Eye (tissue), 1 donor: ENCODE data around the gene AADAC.
A peak's percentile ranks its signal among the peaks of the same experiment; 100 is the strongest.
"Not testable (repeated sequence)": the region's sequence is repeated elsewhere in the genome, so short reads cannot be mapped to it uniquely, and the experiment has no call there.

Source experiments
- DNase-seq: peaks from one replicate; pipeline ENCODE4 v3.0.0-alpha.2; 2015

The AADAC gene

DNA sequence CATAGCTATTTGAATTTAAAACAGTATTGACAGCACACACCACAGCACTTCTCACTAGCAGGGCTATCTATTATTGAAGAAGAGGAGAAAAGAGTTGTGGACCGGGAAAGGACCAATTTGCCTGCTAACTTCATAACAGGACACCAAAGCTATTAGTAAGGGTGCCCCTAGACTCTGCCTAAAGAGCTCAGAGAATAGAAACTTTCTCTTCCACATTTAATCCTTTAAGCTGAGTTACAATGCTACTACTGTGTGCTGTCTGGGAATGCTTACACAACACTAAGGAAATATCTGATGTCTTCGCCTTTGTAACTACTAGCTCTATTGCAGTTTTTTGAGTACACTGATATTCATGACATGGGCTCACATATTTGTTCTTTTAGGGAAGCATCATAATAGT lies 13.5 kb upstream of the AADAC start:
- peak; percentile 4 for DNase-seq

DNA sequence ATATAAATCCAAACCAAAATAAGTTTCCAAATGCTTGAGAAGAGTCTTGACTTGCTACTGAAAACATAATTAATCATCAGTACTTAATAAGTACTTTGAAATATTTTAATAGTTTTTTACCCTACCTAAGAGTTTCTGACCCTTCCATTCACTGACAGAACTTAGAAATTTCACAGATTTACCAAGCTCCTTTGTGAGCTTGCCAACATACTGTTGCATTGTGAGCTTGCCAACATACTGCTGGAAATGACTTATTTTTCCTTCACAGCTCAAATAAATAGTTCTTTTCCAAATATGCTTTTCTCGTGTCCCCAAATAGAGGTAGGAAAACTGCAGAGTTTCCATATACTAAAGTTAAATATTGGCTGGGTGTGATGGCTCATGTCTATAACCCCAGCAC lies 9.6 kb upstream of the AADAC start:
- no peak for DNase-seq

DNA sequence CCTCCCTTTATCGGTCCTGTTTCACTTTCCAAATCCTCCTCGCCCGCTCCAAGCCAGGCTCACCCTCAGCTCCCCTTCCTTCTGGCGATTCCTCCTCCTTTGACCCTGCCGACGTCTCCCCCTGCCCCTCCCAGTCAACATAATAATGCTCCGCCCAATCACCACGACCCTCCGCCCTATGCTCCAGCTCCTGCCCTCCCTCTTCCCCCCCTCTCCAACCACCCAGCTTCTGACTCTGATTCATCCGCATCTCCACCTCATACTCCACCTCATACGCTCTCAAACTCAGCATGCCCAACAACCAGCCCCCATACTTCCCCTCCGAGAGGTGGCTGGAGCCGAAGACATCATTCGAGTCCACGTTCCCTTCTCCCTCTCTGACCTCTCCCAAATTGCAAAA lies 7.1 kb upstream of the AADAC start:
- no peak for DNase-seq

DNA sequence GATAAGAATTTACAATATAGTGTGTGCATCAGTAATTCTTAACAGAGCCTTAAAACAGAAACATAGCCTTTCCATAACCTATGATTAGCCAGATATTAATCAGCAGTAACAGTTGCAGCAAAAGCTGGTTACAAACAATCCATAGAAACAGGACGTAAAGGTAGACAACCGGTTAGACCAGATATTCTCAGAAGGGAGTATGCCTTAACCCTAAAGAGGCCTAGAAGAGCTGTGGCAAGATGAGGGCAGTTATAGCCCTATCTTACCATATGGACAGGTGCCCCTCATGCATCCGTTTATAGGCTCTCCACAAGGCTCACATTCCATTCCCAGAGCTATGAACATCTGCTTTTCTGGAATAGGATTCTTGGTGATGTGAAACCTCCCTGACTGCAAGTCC lies 5.0 kb upstream of the AADAC start:
- DNase-seq, result not testable (repeated sequence)

DNA sequence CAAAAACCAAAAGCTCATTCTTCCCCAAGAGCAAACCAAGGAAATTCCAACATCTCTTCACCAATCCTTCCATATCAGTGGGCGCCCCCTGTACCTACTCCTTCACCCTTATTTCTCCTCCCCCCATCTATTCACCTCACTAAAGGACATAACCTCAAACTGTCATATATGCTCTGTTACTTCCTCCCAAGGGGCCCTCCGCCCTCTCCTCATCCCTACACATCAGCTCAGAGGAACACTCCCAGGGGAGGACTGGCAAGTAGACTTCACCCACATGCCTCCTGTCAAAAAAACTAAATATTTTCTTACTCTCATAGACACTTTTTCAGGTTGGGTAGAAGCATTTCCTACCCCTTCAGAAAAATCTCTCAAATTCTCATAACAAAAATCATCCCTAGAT lies 2.4 kb upstream of the AADAC start:
- DNase-seq, result no peak

DNA sequence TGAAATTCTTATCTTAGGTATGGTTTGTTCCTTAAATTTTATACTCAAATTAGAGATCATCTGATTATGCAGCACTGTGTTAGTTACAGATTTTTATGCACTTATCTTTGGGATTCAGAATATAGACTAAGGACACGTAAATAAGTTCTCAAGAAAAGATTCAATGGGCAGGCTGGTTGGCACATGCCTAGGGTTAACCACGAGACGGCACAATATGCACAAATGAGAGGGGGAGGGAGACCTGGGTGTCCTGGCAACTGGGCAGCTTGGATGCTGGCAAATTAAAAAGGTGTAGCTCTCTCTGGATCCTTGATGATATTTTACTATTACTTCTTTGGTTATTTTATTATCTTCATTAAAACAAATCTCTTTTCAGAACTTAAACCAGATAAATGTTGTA lies 672 bp downstream of the AADAC start:
- no peak for DNase-seq

DNA sequence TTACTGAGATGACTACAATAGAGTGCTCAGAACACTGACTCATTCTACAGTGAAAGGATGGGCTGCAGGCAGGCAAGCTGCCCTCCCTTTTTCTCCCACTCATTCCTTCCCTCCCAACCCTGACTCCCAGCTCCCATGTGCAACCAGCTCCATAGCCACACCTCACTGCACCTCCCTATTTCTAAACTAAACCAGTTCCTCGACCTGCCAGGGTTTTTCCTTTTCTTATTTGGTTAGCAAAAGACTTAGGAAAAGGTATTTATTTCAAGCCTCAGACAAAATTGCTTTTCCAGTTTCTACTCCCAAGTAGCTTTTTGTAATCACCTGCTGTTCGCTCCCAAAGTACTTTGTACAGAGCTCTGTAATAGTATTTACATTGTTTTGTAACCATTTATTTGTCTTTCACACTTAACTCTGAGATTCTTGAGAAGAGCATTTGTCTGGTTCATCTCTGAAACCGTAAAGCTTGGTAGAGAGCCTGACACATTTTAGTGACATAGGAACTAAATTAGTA lies 2.2 kb downstream of the AADAC start:
- no peak for DNase-seq

DNA sequence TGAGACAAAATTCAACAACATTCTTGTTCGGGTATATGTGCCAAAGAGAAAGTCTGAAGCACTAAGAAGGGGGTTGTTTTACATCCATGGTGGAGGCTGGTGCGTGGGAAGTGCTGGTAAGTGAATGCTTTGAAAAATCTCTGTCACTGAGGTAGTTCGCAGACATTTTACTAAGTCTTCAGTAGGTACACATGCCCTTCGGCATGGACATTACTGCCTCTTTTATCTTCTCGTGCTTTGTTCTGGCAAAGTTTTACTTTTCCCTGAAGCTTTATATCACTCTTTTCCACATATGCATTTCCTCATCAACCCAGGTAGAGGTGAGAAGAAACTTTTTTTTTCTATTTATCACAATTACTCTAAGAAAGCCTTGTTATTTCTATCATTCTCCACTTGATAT lies 3.6 kb downstream of the AADAC start:
- no peak for DNase-seq

DNA sequence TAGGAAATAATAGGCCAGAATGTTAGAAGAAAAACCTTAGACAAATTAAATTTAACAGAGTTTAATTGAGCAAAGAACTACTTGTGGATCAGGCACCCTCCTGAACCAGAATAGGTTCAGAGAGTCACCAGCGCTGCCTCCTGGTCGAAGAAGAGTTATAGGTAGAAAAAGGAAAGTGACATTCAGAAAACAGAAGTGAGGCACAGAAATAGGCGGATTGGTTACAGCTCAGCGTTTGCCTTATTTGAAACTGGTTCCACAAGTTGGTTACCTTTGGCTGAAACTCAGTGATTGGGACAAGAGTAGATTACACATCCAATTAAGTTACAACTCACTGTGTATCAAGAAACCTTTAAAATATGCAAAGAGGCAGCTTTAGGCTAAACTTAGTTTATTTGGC lies 4.4 kb downstream of the AADAC start:
- DNase-seq, result no peak

DNA sequence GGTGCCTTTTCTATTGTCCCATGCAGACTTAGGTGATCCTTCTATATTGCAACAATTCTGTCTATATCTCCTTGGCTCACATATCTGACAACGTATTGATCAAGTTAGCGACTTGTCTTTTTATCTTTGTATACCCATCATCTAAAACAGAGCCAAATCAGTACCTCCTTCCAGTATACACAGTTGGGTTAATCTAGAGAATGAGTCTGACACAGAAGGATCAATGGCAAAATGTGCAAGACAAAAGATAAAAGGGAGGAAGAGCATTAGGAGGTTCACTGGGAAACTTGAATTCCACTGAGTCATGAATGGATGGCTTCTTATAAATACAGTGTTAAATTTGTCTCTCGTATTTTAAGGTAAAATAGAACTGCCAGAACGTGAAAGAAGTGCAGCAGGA lies 6.0 kb downstream of the AADAC start:
- DNase-seq, result no peak

DNA sequence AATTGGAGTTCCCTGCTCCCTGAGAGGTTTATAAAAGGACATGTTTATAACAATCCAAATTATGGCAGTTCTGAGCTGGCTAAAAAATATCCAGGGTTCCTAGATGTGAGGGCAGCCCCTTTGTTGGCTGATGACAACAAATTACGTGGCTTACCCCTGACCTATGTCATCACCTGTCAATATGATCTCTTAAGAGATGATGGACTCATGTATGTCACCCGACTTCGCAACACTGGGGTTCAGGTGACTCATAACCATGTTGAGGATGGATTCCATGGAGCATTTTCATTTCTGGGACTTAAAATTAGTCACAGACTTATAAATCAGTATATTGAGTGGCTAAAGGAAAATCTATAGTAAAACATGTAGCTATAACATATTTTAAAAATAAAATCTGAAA lies 13.9 kb downstream of the AADAC start:
- DNase-seq, result no peak

DNA sequence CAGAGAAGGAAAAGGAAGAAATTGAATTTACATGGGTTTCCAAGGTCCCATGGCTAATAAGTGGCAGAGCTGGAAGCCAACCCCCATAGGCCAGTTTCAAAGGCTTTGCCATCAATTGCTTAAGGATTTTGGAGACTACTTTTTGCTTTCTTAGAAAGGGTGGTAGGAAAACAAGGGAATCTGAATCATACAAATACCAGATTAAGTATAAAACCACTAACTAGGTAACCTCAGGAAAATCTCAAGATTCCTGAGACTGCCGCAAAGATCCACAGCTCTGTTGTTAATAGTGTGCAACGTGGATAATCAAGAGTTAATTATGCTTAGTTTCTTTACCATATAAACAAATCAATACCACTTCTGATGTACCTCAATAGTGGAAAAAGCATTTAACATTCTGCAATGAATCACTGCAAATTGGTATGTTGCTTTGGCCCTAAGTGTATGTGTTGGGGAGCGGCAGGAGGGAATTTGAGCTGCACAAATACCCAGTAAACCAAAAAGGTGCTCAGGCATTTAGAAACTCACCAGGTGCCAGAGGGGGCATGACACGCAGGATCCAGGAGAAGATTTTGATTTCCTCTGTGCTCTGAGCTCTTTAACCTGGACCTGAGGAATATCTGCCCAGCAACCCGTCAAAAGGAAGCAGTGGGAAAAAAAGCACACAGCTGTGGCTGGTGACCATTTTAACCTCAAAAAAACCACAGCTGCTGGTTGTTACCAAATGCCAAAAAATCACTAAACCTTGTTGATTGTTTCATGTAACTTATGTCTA lies 22.0 kb downstream of the AADAC start:
- no peak for DNase-seq

DNA sequence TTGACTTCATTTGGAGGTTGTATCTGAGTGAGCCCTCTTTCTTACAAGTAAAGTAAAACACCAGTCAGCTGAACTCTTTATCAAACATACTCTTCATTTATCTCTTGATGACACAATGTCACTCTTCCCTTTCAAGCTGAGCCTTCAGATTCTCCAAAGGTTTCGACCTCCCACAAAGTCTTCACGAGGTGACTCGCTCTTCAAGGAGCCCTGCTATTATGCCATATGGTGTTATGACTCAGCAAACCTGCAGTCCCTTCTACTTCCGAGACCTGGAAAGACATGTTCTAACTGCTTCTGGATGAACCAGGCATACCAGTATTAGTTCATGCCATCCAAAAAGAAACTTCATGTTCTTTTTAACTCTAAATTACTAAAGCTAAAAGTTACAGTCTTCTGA lies 23.1 kb downstream of the AADAC start:
- peak; percentile 30 for DNase-seq

DNA sequence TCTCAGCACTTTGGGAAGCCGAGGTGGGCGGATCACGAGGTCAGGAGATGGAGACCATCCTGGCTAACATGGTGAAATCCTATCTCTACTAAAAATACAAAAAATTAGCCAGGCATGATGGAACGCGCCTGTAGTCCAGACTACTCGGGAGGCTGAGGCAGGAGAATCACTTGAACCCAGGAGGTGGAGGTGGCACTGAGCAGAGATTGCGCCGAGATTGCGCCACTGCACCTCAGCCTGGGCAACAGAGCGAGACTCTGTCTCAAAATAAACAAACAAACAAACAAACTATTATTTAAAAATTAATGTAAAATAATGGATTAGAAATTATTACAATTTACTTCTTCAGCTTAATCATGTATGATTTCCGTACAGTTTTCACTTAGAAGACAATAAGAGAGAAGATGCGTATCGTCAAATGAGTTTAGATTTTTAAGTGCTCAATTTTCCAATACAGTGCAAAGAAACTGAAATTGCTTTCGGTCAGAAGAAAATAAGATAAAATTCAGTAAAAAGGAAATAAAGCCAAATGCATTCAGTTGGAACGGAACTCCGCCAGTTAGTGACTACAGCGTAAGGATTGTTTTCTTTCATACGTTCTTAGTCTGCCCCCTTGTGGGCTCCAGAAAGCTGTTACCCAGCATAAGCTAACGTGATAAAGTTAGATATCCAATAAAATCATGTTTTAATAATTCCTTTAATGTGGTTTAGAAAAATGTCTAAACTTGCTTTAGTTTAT lies 24.8 kb downstream of the AADAC start:
- peak; percentile 91 for DNase-seq

DNA sequence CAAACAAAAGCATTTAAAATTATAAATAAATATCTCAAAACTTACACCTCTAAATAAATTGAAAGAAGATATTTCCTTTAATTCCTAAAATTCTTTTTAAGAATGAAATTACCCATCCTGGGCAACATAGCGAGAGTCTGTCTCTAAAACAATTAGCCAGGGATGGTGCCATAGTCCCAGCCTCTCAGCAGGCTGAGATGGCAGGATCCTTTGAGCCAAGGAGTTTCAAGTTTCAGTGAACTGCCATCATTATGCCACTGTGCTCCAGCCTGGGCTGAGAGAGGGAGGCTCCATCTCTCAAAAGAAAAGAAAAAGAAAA lies 25.4 kb downstream of the AADAC start:
- DNase-seq, result no peak

DNA sequence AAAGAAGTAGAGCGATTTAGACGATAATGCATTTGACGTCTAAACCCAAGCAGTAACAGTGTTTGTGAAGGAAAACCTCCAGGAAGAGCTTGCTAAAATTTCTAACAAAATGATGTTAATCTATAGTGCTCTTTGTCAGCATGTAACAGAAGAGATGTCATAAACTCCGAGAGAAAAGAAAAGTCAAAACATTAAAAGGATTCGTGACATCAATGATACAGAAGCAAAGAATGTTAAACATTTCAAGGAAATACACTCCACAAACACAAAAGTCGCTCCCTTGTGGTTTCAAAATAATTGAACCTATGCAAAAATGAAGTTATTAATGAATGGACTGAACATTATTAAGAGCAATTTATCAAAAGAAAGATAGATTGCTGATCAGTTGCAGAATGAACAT lies 27.9 kb downstream of the AADAC start:
- DNase-seq, result no peak

DNA sequence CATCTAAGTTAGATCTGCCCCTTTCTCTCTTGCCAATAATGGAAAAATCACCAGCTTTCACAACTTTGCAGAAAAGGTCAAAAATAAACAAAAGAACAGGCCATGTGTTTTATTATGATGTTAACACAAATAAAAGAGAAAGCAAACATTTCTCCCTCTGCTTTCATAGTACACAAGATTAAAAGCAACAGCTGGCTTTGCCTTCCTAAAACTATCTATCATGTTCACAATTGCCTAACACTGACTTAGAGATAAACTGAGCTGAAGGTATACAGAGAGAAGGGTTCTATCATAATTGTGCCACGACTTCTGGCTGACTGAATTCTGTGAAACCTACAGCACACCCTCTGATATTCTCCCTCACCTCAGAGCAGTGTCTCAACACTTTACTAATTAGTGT lies 29.4 kb downstream of the AADAC start:
- DNase-seq, result no peak

DNA sequence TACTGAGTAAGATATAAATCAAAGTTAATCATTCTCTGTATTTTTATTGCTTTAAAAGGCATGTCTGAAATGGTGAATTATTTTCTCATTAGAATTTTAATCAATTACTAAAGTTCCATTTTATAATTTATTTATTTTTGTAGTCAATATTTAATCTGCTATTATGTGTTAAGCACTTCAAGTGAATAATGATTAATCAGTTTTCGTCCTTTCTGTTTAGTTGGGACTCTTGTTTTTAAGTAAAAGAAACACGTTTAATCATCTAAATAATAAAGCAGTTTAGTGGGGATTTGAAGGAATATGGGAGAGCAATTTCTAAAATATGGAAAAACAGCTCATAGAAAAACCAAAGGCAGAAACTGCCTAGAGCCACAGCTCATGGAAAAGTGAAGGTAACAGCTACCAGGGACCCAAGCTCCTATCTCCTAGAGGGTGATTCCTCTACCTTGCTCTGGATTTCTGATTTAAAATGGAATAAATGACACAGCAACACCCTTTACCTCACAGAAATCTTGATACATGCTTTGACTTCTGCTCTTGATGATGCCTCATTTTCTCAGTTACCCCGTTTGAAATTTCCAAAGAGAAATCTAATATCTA lies 31.5 kb downstream of the AADAC start:
- no peak for DNase-seq

DNA sequence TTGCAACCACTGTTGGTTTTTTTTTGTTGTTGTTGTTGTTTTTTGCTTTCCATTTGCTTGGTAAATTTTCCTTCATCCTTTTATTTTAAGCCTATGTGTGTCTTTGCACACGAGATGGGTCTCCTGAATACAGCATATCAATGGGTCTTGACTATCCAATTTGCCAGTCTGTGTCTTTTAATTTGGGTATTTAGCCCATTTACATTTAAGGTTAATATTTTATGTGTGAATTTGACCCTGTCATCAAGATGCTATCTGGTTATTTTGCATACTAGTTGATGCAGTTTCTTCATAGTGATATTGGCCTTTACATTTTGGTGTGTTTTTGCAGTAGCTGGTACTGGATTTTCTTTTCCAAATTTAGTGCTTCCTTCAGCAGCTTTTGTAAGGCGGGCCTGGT lies 36.1 kb downstream of the AADAC start:
- not testable (repeated sequence) for DNase-seq

DNA sequence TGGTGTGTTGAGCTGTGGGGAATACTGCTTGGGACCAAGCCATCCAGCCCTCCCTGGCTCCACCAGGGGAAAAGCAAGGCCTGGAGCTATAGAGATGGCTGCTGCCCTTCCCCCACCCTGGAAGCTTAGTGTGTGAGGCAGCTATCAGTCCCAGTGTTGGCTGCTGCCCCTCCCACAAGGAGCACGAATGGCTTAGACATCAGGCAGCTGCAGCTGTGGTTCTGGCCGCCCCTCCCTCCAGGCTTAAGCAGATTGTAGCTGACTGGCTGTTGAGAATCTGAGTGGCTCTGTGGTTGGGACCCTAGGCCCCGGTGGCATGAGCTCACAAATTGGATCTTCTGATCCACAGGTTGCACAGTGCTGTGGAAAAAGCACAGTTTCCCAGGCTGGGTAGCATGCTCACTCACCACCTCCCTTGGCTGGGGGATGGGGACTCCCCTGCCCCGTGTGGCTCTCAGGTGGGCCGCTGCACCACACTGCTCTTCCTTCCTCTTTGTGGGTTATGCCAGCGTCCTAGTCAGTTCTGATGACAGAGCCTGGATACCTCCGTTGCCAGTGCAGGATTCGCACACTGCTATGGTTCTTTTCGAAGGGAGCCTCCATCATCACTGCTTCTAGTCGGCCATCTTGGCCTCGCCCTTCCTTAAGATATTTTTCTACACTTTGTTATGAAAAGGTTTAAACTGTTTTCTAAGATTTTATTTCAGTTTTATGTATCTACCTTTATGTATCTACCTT lies 38.3 kb downstream of the AADAC start:
- DNase-seq, result no peak

DNA sequence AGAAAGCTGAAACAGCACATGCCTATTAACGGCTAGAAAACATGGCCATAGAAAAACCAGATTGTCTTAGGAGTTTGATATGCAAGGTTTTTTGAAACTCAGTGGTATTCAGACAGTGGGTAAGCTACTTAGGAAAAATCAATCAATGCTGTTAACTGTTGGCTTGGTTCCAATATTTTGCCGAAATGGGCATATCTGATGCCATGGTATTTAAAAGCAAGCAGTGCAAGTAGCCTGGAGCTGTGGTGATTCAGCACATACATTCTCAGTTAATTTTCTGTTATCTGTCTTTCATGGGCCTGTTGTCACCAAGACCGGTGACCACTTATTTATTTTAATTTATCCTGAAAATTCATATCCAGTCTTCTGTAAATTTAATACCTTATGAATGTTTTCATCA lies 42.2 kb downstream of the AADAC start:
- DNase-seq, result no peak

DNA sequence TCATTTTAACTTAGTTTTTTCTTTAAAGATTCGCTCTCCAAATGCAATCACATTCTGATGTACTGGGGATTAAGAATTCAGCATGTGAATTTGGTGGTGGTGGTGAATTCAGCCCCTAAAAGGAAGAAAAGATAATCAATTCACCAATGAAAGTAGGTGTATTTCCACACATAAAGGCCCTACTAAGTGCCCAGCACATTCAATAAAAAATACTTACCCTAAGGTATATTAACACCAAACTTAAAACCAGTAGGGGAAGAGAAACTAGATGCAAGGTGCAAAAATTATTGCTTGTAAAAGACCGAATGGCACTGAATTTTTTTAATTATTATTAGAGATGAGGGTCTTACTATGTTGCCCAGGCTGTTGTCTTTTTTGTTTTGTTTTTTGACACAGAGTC lies 42.7 kb downstream of the AADAC start:
- no peak for DNase-seq

DNA sequence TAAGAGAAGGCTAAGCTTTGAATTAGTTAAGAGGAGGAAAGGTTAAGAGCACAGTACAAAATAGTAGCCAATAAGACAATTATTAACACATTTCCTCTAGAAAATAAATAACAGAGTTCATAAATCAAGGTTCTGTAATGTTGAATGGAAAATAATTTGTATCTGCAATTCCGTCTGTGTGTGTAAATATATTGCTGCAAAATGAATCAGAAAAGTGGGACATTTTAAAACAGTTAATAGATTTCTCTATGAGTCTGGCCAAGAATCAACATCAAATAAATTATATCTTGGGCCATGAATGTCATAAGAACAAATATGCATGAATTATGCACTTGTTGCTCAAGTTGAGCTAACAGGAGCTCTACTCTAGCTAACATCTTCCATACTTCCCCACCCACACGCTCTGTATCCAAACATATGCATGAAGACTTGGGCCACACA lies 45.3 kb downstream of the AADAC start:
- no peak for DNase-seq
